ENCODE measurements around the gene RND2.
"Not testable (repeated sequence)": the region's sequence is repeated elsewhere in the genome, so short reads cannot be mapped to it uniquely, and the experiment has no call there.

Gene RND2

GRCh38 chr17:43043307-43043706, 18.3 kb downstream of the RND2 start:
- Histone ChIP-seq H3K79me1 (ENCODE audit: low read length) (no peaks in the 10 kb centered on the region), H3K36me3 (ENCODE audit: control insufficient read depth in 1 of 2, insufficient read depth in 2 of 2, low read length in 2 of 2) (peaks cover 3 to 4% of the 10 kb centered on the region in 2 experiments), H3K4me3 (ENCODE audit: low read depth, low read length) (no peak overlapping the region), H2BK120ac (ENCODE audit: insufficient read depth, low read length, poor library complexity) (no peak overlapping the region), H4K91ac (ENCODE audit: low read depth, low read length) (no peak overlapping the region), H4K12ac (ENCODE audit: low read depth, low read length) (no peak overlapping the region), H3K27ac (ENCODE audit: low read depth, low read length) (no peak overlapping the region), H3K79me2 (ENCODE audit: control insufficient read depth, insufficient read depth, low read length, poor library complexity) (no peaks in the 10 kb centered on the region), H3K4ac (ENCODE audit: low read depth, low read length) (no peak overlapping the region), H3K27me3 (ENCODE audit: insufficient read depth, low read length) (no peaks in the 10 kb centered on the region), H3K14ac (ENCODE audit: low read length) (no peak overlapping the region), H2AFZ (ENCODE audit: insufficient read depth, low read length, poor library complexity) (no peak overlapping the region), H2AK5ac (ENCODE audit: low read length) (no peak overlapping the region), H3K9me3 (ENCODE audit: insufficient read depth, low read depth, low read length) (no peaks in the 10 kb centered on the region), H4K8ac (ENCODE audit: low read depth, low read length) (no peak overlapping the region), H3K9ac (ENCODE audit: low read length) (no peak overlapping the region), H3K18ac (ENCODE audit: low read length) (no peak overlapping the region), H2BK12ac (ENCODE audit: low read length) (no peak overlapping the region), H3K23ac (ENCODE audit: low read length) (no peak overlapping the region), H3K4me2 (ENCODE audit: low read length) (no peak overlapping the region), H2BK5ac (ENCODE audit: low read depth, low read length, poor library complexity) (no peak overlapping the region), H3K4me1 (ENCODE audit: control insufficient read depth in 1 of 2, insufficient read depth in 2 of 2, low read length in 2 of 2) (no peaks in the 10 kb centered on the region)
- peak in 1 of 2 donors; percentile 64 for DNase-seq

- no peaks in the 10 kb centered on the region for H3K4me1 ChIP-seq (ENCODE audit: control insufficient read depth in 1 of 2, insufficient read depth in 2 of 2, low read length in 2 of 2)
- WGBS (ENCODE audit: extremely low coverage, insufficient coverage, insufficient read length) = no CpG with 5 or more reads among the region's 4 CpGs
These were observed 19.0 kb downstream of the RND2 start for GRCh38 chr17:43044024-43044423.

GRCh38 chr17:43051969-43052368, 26.9 kb downstream of the RND2 start:
- no peak for DNase-seq
- Histone ChIP-seq H2BK12ac (ENCODE audit: low read length) (no peak overlapping the region), H3K9ac (ENCODE audit: low read length) (no peak overlapping the region), H2AK5ac (ENCODE audit: low read length) (no peak overlapping the region), H3K18ac (ENCODE audit: low read length) (no peak overlapping the region), H3K14ac (ENCODE audit: low read length) (no peak overlapping the region), H4K8ac (ENCODE audit: low read depth, low read length) (no peak overlapping the region), H3K4me2 (ENCODE audit: low read length) (no peak overlapping the region), H3K4ac (ENCODE audit: low read depth, low read length) (no peak overlapping the region), H3K27ac (ENCODE audit: low read depth, low read length) (no peak overlapping the region), H3K79me1 (ENCODE audit: low read length) (no peaks in the 10 kb centered on the region), H3K9me3 (ENCODE audit: insufficient read depth, low read depth, low read length) (no peaks in the 10 kb centered on the region), H3K23ac (ENCODE audit: low read length) (no peak overlapping the region), H2BK5ac (ENCODE audit: low read depth, low read length, poor library complexity) (no peak overlapping the region), H2AFZ (ENCODE audit: insufficient read depth, low read length, poor library complexity) (no peak overlapping the region), H4K12ac (ENCODE audit: low read depth, low read length) (no peak overlapping the region), H3K36me3 (ENCODE audit: control insufficient read depth in 1 of 2, insufficient read depth in 2 of 2, low read length in 2 of 2) (peaks cover 19 to 22% of the 10 kb centered on the region in 2 experiments), H3K4me1 (ENCODE audit: control insufficient read depth in 1 of 2, insufficient read depth in 2 of 2, low read length in 2 of 2) (no peaks in the 10 kb centered on the region), H4K91ac (ENCODE audit: low read depth, low read length) (no peak overlapping the region), H3K27me3 (ENCODE audit: insufficient read depth, low read length) (no peaks in the 10 kb centered on the region), H2BK120ac (ENCODE audit: insufficient read depth, low read length, poor library complexity) (no peak overlapping the region), H3K79me2 (ENCODE audit: control insufficient read depth, insufficient read depth, low read length, poor library complexity) (no peaks in the 10 kb centered on the region), H3K4me3 (ENCODE audit: low read depth, low read length) (no peak overlapping the region)
- WGBS (ENCODE audit: extremely low coverage, insufficient coverage, insufficient read length) = no CpG with 5 or more reads among the region's 1 CpG

More at GRCh38 chr17:43044024-43044423, 19.0 kb downstream of the RND2 start:
- H3K14ac ChIP-seq (ENCODE audit: low read length) = no peak overlapping the region
- no peak for DNase-seq
- H3K79me2 ChIP-seq (ENCODE audit: control insufficient read depth, insufficient read depth, low read length, poor library complexity) = no peaks in the 10 kb centered on the region
- no peak overlapping the region for H4K8ac ChIP-seq (ENCODE audit: low read depth, low read length)
- no peak overlapping the region for H3K27ac ChIP-seq (ENCODE audit: low read depth, low read length)
- no peak overlapping the region for H3K18ac ChIP-seq (ENCODE audit: low read length)
- H2BK120ac ChIP-seq (ENCODE audit: insufficient read depth, low read length, poor library complexity) = no peak overlapping the region
- no peaks in the 10 kb centered on the region for H3K27me3 ChIP-seq (ENCODE audit: insufficient read depth, low read length)
- no peak overlapping the region for H4K12ac ChIP-seq (ENCODE audit: low read depth, low read length)
- H3K4ac ChIP-seq (ENCODE audit: low read depth, low read length) = no peak overlapping the region
- H2BK12ac ChIP-seq (ENCODE audit: low read length) = no peak overlapping the region
- H3K36me3 ChIP-seq (ENCODE audit: control insufficient read depth in 1 of 2, insufficient read depth in 2 of 2, low read length in 2 of 2) = peaks cover 3 to 7% of the 10 kb centered on the region in 2 experiments
- no peaks in the 10 kb centered on the region for H3K9me3 ChIP-seq (ENCODE audit: insufficient read depth, low read depth, low read length)
- H3K23ac ChIP-seq (ENCODE audit: low read length) = no peak overlapping the region
- no peak overlapping the region for H2AK5ac ChIP-seq (ENCODE audit: low read length)
- no peaks in the 10 kb centered on the region for H3K79me1 ChIP-seq (ENCODE audit: low read length)
- no peak overlapping the region for H2BK5ac ChIP-seq (ENCODE audit: low read depth, low read length, poor library complexity)
- no peak overlapping the region for H4K91ac ChIP-seq (ENCODE audit: low read depth, low read length)
- no peak overlapping the region for H3K4me2 ChIP-seq (ENCODE audit: low read length)
- no peak overlapping the region for H3K9ac ChIP-seq (ENCODE audit: low read length)
- no peak overlapping the region for H3K4me3 ChIP-seq (ENCODE audit: low read depth, low read length)
- no peak overlapping the region for H2AFZ ChIP-seq (ENCODE audit: insufficient read depth, low read length, poor library complexity)

- H3K79me1 ChIP-seq (ENCODE audit: low read length); H3K4me3 ChIP-seq (ENCODE audit: low read depth, low read length); H3K18ac ChIP-seq (ENCODE audit: low read length); H4K12ac ChIP-seq (ENCODE audit: low read depth, low read length); H2BK120ac ChIP-seq (ENCODE audit: insufficient read depth, low read length, poor library complexity); H3K9me3 ChIP-seq (ENCODE audit: insufficient read depth, low read depth, low read length); H4K8ac ChIP-seq (ENCODE audit: low read depth, low read length); H3K4me2 ChIP-seq (ENCODE audit: low read length); H2BK5ac ChIP-seq (ENCODE audit: low read depth, low read length, poor library complexity); H3K14ac ChIP-seq (ENCODE audit: low read length); H2BK12ac ChIP-seq (ENCODE audit: low read length); H2AFZ ChIP-seq (ENCODE audit: insufficient read depth, low read length, poor library complexity); H3K9ac ChIP-seq (ENCODE audit: low read length); H3K23ac ChIP-seq (ENCODE audit: low read length); H3K4me1 ChIP-seq (ENCODE audit: control insufficient read depth in 1 of 2, insufficient read depth in 2 of 2, low read length in 2 of 2); H3K4ac ChIP-seq (ENCODE audit: low read depth, low read length); H3K27me3 ChIP-seq (ENCODE audit: insufficient read depth, low read length); H3K27ac ChIP-seq (ENCODE audit: low read depth, low read length); H4K91ac ChIP-seq (ENCODE audit: low read depth, low read length); H3K79me2 ChIP-seq (ENCODE audit: control insufficient read depth, insufficient read depth, low read length, poor library complexity); DNase-seq; H2AK5ac ChIP-seq (ENCODE audit: low read length): not testable (repeated sequence)
- H3K36me3 ChIP-seq (ENCODE audit: control insufficient read depth in 1 of 2, insufficient read depth in 2 of 2, low read length in 2 of 2) = peaks cover 18 to 21% of the 10 kb centered on the region in 2 experiments
- WGBS (ENCODE audit: extremely low coverage, insufficient coverage, insufficient read length) = no CpG with 5 or more reads among the region's 7 CpGs
These were observed 28.0 kb downstream of the RND2 start for GRCh38 chr17:43053008-43053407.
